Breast epithelium (tissue), 3 donors: ENCODE data around the gene PPTC7.

ENCODE experiments used
- POLR2A ChIP-seq: fragments of 450-650 bp; IDR thresholded peaks from one replicate; pipeline ENCODE4 v1.6.1; 2016; ENCODE audit warnings: antibody characterized with exemption, mild to moderate bottlenecking, moderate library complexity
- POLR2AphosphoS5 ChIP-seq, 3 donors: sonication (generic); formaldehyde crosslinking; IDR thresholded peaks; one replicate each; pipeline ENCODE4 v1.6.1; 2017; ENCODE audit warnings: antibody characterized with exemption in 3 of 3

DNA sequence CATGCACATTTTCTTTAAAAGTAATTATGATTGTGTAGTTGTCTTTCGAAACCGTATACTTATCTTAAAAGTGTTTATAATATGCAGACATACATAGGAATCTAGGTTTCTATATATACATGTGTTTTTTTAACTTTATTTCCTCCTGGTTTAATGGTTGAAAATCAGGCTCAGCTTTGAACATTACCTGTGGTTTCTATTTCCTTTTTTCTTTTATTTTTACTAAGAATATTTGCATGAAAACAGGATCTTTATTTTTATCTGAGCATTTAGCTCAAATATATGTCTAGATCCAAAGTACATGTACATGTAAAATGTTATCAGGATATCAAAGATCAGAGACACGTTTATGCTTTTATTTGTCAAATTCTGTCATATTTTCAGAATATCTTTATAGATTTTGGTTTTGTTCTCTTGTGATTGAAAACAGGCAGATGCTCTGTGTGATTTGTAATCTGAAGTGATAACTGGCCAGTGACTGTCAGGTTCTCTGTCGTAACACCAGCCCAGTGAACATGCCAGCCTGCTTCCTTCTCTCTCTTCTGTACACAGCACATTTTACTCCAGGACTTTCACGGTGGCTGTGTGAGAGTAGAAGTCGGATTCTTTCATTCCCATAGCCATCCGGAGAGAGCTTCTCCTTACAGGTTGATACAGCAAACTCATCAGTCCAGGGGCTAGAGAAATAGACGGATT lies 44.5 kb upstream of the PPTC7 start:
- TF ChIP-seq POLR2A (no peak), POLR2AphosphoS5 (IDR thresholded peaks at IDR 0.05) (no peak)
